Measurements from ENCODE around the gene PARD6A.

The PARD6A gene, protein sequence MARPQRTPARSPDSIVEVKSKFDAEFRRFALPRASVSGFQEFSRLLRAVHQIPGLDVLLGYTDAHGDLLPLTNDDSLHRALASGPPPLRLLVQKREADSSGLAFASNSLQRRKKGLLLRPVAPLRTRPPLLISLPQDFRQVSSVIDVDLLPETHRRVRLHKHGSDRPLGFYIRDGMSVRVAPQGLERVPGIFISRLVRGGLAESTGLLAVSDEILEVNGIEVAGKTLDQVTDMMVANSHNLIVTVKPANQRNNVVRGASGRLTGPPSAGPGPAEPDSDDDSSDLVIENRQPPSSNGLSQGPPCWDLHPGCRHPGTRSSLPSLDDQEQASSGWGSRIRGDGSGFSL

DNA sequence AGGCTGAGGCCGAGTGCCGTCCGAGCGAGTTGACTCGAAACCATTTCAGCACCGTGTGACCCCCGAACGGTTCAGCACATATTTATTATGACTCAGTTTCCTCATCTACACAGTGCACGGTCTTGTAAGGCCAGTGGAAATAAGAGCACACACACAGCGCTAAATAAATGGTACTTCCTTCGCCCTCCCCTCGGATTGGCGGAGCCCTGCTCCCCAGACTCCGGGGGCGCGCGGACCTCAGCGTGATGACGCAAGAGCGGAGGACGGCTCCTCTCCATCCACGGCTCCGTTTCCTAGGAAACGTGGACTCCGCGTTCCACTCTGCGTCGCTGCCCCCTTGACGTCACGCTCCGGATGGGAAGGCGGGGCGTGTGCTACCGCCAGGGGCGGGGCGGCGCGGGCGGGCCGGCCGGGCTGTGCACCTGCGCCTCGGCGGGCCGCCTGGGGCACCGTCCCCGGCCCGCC lies at the start of gene PARD6A:
Gene PARD6A, plus strand, starts transcription at position 397 of the 465 bp plus-strand sequence. CDS start 79 bp downstream, outside the sequence.
- DNase-seq = peak; percentile 93 to 95

GRCh38 chr16:67613808-67614207 lies 47.0 kb upstream of the PARD6A start:
- DNase-seq = no peak

GRCh38 chr16:67628216-67628615 lies 32.5 kb upstream of the PARD6A start:
- no peak for DNase-seq

DNA sequence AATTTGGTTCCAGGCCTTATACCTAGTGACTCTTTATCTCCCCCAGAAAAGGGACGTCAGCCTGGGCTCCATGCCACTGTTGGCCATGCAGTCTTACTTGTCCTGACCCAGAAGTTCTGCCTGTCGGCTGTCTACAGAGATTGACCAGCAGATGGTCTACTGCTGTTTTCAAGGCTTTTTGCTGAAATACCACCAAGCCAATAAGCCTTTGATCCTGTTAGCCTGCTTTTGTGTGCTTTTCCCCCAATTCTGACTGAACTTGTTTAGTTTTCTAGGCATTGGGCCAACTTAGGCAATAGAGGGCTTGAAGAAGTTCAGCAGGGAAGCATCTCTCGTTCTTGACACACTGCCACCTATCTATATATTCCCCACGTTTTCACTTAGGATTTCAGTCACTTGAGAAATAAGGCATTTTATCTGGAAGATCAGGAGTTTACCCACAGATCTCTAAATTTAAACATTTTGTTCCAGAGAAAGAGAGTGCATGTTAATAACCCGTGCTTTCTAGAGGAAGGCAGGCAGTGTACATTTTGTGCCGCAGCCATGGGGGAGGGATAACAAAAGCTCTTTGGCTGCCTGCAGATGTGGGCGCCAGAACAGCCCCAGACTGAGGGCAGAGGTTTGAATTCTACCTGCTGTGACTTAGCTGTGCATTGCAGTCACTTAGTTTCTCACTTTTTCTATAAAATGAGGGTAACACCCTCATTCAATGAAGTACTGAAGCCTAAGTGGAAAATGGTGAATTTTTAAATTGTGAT lies 28.2 kb upstream of the PARD6A start:
- DNase-seq = no peak

DNA sequence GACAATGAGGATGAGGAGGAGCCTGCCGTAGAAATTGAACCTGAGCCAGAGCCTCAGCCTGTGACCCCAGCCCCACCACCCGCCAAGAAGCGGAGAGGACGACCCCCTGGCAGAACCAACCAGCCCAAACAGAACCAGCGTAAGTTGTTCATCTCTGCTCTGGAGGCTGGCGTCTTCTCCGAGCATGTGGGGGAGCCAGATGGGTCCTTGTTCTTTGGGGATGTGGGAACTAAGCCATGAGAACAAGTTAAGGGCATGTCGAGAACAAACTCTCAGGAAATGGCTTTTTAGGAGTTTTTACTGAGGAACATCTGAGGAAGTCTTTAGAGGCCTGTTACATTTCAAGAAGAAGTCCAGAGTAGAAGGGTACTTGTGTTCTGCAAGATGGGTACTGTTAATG lies 24.0 kb upstream of the PARD6A start:
- DNase-seq = no peak

DNA sequence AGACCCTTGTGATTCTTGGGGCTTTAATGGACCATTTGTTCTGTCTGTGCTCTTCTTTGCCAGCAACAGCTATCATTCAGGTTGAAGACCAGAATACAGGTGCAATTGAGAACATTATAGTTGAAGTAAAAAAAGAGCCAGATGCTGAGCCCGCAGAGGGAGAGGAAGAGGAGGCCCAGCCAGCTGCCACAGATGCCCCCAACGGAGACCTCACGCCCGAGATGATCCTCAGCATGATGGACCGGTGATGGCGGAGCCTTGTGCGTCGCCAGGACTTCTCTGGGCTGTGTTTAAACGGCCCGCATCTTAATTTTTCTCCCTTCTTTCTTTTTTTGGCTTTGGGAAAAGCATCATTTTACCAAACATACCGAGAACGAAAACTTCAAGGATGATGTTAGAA lies 23.1 kb upstream of the PARD6A start:
- DNase-seq = no peak

- no peak for DNase-seq
Measured at GRCh38 chr16:67641779-67642708, 18.7 kb upstream of the PARD6A start.

DNA sequence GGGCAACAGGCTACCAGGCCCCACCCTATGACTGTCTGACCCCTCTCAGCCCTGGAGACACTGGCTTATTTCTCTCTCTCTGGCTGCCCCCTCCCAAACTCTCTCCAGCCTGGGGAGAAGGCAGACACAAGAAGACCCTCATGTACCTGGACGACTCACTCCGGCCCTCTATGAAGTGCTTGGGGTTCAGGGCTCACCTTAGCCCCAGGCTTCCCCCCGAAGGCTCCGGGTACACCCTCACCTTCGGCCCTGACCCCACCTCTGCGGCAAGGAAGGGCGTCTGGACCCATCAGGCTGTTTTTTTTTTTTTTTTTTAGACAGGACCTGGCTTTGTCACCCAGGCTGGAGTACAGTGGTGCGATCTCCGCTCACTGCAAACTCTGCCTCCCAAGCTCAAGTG lies 16.7 kb upstream of the PARD6A start:
- no peak for DNase-seq

GRCh38 chr16:67645397-67646121 lies 15.2 kb upstream of the PARD6A start:
- no peak for DNase-seq

GRCh38 chr16:67647111-67647651 lies 13.6 kb upstream of the PARD6A start:
- DNase-seq = no peak

DNA sequence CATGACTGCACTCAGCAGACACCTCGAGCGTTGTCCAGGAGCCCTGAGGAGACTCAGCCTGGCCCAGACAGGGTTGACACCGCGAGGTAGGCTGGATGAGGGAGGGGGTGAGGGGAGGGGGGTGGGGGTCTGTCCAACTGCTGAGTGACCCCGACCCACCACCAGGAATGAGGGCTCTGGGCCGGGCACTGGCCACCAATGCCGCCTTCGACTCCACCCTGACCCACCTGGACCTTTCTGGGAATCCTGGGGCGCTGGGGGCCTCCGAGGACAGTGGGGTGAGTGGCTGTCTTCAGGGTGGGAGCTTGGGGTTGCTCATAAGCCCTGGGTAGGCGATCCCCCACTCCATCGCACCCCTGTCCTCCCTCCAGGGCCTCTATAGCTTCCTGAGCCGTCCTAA lies 13.1 kb upstream of the PARD6A start:
- DNase-seq = no peak

GRCh38 chr16:67648088-67648763 lies 12.5 kb upstream of the PARD6A start:
- DNase-seq = no peak

GRCh38 chr16:67648764-67649407 lies 11.9 kb upstream of the PARD6A start:
- DNase-seq = no peak

DNA sequence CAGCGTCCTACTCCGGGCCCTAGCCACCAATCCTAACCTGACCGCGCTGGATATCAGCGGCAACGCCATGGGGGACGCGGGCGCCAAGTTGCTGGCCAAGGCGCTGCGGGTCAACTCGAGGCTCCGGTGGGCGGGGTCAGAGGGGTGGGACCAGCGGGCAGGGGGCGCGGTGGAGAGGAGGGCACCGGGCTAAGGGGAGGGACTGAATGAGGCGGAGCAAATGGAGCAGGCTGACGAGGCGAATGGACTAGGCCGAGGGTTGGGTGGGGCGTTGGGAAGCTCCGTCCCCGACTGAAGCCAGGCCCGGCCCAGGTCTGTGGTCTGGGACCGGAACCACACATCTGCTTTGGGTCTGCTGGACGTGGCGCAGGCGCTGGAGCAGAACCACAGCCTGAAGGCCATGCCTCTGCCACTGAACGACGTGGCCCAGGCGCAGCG lies 11.2 kb upstream of the PARD6A start:
- DNase-seq = no peak

DNA sequence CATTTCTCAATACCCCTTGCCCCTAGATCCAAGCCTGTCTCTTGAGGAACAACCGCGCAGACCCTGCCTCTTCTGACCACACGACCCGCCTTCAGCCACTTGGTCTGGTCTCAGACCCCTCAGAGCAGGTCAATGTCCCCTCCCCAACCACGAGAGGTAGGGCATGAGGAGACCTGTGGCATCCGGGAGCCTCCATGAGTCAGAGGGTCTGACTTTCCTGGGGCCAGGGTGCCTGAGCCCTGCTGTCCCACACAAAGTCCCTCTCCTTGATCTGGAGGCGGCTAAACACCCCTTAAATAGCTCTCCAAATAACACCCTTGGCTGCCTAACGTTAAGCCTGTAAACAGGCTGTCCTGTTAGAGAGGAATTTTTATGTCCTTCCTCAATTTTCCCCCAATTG lies 10.7 kb upstream of the PARD6A start:
- DNase-seq = no peak

GRCh38 chr16:67651039-67651438 lies 9.7 kb upstream of the PARD6A start:
- DNase-seq = no peak

DNA sequence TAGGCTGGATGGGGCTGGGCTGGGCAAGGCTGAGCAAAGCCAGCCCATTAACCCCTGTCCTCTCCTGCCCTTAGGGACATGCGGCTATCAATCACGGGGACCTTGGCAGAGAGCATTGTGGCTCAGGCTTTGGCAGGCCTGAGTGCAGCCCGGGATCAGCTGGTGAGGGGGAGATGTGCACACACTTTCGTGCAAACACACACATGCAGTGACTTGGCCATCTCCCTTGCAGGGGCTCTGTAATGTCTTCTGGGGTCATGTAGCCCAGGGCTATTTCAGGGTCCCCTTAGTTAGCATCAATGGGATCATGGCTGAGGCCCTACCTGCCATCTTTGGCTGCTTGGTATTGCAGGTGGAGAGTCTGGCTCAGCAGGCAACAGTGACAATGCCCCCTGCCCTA lies 8.9 kb upstream of the PARD6A start:
- no peak for DNase-seq

GRCh38 chr16:67652578-67653127 lies 8.1 kb upstream of the PARD6A start:
- DNase-seq = no peak

DNA sequence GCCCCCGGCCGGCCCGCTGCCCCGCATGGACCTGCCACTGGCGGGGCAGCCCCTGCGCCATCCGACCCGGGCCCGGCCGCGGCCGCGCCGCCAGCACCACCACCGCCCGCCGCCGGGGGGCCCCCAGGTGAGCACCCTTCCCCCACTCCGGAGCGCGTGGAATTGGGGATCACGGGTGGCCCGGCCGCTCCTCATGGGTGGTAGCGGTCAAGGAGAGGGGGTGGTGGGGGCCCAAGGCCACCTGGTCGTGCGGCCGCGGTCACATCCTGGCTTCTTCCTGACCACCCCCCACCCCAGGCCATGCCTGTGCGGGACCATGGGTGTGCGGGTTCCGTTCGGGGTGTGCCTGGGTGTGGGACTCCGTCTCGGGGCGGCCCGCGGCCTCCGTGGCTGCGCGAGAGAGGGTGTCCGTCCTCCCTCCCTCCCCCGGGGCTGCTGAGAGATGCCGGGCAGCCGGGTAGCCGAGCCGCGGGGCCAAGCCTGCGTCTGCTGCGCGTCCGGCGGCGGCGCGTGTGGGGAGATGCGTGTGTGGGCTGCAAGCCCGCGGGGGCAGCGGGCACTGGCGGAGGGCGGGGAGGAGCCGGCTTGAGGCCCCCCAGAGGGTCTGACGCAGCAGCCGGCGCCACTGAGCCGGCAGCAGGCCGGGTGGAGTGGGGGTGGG lies 7.5 kb upstream of the PARD6A start:
- no peak for DNase-seq

DNA sequence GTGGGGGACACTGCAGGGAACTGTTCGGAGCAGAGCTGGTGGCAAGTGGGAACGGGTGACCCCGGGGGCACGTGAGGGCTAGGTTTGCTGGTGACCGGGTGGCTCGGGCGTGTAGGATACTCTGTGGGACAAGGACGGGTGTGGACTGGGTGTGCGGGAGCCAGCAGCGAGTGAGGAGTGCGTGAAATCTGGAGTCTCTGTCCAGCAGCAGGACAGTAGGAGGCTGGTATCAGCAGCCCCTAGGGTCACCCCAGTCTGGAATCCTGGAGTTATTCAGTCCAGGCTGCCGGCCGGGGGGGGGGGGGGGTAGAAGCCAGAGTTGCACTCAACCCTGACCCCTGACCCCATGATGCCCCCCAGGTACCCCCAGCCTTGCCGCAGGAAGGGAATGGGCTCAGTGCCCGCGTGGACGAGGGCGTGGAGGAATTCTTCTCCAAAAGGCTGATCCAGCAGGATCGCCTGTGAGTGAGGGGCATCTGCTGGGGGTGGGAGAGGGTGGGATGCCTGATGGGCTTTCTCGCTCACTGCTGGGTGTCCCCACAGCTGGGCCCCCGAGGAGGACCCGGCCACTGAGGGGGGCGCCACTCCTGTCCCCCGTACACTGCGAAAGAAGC lies 6.9 kb upstream of the PARD6A start:
- DNase-seq = no peak

Measured in inflammatory macrophage treated with lipopolysaccharide for 1 hour (primary cell).